GM18873 (cell line): ENCODE results near the gene B3GLCT.

Experiments used
- ATAC-seq: cut with Tn5 transposase; IDR thresholded peaks from one replicate; pipeline ENCODE4 v1.9.1; 2021; ENCODE audit warnings: mild to moderate bottlenecking, moderate library complexity, moderate number of reproducible peaks; ENCODE audit not compliant: unreplicated experiment, low FRiP score

The B3GLCT gene

GRCh38 chr13:31221057-31221456 lies 21.3 kb downstream of the B3GLCT start:
- no peak for ATAC-seq

GRCh38 chr13:31223215-31223614 lies 23.4 kb downstream of the B3GLCT start:
- ATAC-seq: no peak

DNA sequence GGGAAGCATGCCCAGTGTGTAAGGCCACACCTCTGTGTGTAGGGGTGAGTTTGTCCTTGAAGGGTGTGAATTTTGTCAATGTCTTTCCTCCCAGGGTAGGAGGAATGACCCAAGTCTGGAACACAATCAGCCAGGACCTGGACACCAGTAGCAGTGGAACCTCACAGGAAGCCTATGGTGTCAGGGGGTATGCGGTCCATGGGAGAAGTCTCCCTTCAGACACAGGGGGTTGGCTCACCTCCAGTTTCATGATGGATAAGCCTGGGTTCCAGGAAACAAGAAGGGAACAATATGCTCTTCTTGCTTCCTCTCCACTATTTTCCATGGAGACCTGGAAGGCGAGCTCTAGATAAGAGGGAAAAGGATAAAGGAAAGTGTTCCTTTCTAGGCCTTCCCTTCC lies 23.9 kb downstream of the B3GLCT start:
- no peak for ATAC-seq

DNA sequence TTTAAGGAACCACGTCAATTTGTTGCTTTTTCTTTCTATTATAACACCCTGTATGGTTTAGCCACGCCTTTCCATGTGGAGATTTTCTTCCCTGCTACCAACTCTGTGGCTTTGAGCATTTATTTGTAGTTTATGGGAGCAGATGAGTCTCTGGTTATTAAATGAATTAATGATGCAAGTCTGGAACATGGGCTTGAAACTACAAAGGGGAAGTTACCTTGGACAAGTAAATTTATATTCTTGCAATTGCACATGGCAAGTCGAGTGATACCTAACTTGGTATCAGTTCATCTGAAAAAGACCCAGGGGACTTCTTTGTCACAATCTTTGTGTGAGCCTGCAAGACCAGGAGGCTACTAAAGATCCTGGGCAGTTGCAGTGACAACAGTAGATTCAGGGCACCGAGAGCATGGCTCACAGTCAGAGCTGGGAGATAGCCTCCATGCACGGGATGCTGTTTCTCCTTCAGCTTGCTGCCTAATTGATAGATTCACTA lies 24.4 kb downstream of the B3GLCT start:
- no peak for ATAC-seq

- no peak for ATAC-seq
These were observed 25.3 kb downstream of the B3GLCT start for GRCh38 chr13:31224963-31225559.

DNA sequence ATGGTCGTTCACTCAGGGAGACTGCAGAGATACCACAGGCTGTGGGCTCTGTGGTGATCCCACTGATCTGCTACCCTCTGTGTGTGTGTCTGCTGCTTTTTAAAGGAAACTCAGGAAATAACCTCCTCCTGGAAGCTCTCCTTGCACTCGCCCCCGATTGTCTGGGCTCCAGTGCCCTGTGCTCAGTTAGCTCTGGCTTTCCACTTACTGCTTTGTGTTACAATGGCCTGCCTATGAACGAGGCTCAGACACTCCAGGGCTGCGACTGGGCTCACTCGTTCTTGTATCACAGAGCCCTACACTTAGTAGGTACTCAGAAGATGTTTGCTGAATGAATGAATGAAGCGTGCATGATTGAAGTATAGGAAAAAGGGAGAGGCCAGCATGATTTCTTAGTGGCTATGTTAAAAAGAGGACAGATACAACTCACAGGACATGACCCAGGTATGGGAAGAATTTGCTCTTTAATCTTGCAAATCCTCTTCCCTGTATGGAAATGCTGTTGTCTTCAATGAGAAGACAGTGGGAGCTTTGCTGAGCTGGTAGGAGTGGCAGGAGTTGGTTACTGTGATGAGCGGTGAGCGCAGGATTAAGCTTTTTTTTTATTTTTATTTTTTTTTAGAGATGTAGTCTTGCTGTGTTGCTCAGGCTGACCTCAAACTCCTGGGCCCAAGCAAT lies 26.4 kb downstream of the B3GLCT start:
- no peak for ATAC-seq

DNA sequence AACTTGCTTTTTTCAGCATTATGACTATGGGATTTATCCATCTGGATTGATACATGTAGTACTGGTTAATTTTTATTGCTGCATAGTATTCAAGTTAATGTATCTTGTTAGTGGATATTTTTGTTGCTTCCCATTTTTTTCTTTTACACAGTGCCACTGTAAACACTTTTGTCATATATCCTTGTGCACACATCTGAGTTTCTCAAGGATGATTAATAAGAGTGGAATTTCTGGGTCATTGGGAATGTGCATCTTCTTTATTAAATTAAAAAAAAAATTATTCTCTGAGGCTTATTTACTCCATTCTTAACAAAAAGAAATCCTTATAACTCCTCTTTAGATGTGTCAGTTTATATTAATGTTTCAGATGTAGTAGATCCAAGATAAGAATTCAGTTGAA lies 27.3 kb downstream of the B3GLCT start:
- no peak for ATAC-seq

DNA sequence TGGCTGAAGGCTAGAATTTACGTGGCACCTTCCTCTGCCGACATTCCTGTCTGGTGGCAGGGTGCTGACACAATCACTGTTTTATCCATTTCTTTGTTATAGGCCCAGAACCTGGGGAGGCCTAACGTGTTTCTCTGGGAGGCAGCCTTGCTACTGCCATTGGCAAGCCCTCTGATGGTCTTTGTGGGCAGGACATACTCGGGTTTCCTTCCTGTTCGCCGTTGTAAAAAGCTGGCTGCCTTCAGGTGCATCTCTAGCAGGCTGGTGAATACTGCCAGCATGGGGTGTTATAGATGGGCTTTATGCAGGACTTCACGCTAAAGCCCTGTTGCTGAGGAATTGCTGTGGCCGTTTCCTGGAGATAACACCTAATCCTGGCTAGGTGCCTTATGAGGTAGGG lies 28.1 kb downstream of the B3GLCT start:
- ATAC-seq: no peak

DNA sequence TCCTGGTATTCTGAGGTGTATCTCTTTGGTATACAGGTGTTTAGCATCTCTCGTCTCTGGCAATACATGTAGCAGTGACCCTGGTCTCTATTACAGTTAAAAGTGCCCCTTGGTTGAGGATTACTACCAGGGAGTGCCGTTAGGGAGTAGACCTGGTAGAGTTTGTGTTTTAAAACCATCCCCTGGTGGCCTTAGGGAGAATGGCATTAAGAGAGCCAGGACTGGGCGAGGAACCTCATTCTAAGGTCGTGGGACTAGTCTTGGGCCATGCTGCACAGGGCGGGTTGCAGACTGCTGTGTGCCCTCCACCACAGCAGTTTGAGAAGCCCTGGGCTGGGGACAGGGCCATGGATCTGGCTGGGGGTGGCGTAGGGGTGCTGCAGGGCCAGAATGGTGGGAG lies 35.0 kb downstream of the B3GLCT start:
- no peak for ATAC-seq

DNA sequence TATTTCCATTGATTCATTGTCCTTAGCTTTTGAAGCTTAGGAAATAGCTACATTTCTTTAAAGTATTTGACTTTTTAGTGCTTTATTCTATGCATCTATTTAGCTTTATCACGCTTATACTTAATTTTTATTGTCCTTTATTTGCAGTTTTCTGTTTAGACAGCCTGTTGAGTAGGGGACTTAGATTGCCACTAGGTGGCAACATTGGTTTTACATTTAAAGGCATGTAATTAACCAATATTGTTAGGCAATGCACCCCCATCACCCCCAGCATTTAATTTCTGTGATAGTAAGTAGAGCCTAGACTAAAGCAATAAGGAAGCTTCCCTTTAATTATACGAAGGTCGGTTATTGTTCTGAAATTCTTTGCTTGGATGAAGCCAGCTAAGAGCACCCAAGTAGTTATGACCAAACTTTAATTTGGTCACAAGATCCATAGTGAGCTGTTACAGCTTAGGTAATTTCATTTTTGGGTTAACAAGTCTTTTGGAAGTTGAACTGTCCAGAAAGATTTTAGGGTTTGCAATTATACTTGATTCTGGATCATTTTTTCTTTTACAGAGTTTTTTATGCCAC lies 36.5 kb downstream of the B3GLCT start:
- no peak for ATAC-seq

DNA sequence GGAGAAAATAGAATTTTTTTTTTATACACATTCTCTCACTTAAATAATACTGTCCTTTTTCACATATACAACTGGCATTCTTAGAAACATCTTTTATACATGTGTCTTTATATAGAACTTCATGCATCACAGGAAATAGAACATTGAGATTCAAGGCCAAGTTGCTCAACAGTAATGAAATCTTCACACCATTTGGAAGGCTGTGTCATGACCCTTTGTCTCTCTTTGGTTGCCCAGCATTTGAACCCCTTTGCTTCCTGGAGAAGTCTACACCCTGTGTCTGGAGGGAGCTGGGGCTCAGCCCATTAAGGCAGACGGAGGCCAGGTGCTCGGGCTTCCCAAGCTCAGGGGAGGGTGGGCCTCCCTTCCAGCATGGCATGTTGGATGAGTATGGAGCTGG lies 41.1 kb downstream of the B3GLCT start:
- no peak for ATAC-seq

- no peak for ATAC-seq
These were observed 42.6 kb downstream of the B3GLCT start for GRCh38 chr13:31242367-31242766.

GRCh38 chr13:31242916-31243315 lies 43.1 kb downstream of the B3GLCT start:
- ATAC-seq: no peak

DNA sequence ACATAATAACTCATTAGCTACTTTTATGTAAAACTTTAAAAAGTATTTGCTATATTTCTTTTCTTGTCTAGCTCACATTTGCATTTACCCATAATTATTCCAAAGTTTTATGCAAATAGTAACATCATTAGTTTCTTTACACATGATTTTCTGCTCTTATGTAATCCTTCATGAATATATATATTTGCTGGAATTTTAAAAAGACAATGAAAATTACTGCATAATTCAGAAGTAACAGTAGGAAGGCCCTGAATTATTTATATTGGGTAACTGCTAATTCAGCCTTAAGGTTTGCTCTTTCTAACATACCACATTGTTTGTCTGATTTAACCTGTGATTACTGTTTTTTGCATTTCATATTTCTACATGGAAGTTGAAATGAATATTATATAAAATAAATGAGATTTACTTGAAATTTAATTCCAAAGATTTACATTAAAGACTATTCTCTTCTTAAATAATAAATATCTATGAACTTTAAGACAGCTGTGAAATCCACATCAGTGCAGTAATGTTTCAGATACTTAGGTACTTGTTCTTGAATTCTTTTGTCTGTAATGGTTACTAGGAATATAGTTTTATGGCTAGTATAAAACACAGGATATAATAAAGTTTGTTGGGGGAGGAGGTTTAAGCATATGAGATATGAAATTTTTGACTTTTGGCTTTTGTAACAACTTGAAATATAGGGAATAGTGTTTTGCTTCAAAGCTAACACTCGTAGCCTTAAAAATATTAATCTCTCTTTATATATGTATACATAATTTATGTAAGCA lies 46.0 kb downstream of the B3GLCT start:
- no peak for ATAC-seq

- ATAC-seq: no peak
These were observed 47.1 kb downstream of the B3GLCT start for GRCh38 chr13:31246918-31247317.

GRCh38 chr13:31248361-31248760 lies 48.6 kb downstream of the B3GLCT start:
- ATAC-seq: no peak

- no peak for ATAC-seq
These were observed 49.3 kb downstream of the B3GLCT start for GRCh38 chr13:31248965-31249539.

GRCh38 chr13:31250435-31250834 lies 50.7 kb downstream of the B3GLCT start:
- ATAC-seq: no peak

DNA sequence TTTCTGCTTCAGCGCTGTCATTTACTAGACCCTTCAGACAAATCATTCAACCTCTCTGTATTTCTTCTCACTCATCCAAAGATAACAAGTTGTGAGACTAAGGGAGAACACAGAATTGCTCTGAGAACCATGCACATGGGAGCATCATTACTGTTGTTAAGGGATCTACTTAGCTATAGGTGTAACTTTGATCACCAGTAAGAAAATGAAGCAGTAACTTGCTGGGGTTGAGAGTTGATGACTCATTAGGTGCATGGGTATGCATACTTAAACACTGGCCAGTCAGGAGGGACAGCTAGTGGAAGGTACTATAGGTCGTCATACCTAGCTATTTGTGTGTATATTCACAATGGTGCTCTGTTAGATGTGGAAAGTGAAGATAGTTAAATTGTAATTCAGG lies 61.5 kb downstream of the B3GLCT start:
- ATAC-seq: no peak

DNA sequence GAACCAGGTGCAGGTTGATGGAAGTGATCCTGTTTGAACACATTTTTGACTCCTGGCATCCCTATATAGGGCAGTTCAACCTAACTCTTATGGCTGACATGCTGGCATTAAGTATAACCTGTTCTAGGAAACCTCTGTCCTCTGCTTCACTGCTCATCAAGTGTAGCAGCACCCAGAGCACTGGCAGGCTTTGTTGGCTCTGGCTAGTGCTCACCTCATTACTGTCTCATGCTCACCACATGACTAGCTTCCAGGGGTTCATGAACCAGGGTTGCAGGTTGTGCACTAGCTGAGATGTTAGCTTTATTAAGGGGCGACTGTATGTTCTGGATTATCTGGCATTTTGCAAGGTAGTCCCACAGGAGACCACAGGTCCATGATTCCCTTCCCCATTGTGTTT lies 63.6 kb downstream of the B3GLCT start:
- no peak for ATAC-seq

DNA sequence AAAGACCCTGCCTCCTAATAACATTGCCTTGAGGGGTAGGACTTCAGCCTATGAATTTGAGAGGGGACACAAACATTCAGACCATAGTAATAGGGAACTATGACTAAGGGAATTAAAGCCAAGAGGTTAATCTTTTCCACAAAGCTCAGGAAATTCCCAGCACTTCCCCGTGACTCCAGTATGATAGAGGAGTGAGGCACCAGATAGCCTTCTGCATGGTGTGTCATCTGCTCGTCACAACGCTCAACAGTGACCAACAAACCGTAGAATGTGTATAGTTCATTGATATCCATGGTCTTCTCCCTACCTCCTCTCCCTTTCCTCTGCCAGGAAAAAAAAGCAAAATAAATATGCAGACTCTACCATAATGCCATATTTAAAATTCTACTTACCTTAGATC lies 64.4 kb downstream of the B3GLCT start:
- no peak for ATAC-seq
